Panc1 (cell line): Measurements from ENCODE around the gene HNF1A.

Experiments
- CTCF ChIP-seq: fragments of 450-650 bp; IDR thresholded peaks from 2 replicates; pipeline ENCODE4 v1.5.1; 2017; ENCODE audit warnings: mild to moderate bottlenecking
- POLR2AphosphoS5 ChIP-seq: IDR thresholded peaks from 2 replicates; pipeline ENCODE4 v1.6.1; 2012; ENCODE audit warnings: mild to moderate bottlenecking, low read depth, low read length, moderate library complexity
- REST ChIP-seq, 2 experiments: IDR thresholded peaks; 2 replicates each; pipeline ENCODE4 v1.6.1; 2011 to 2012; ENCODE audit warnings: low read depth in 2 of 2, control low read depth in 1 of 2, low read length in 1 of 2, mild to moderate bottlenecking in 1 of 2, moderate library complexity in 1 of 2; ENCODE audit not compliant: insufficient read depth in 1 of 2

GRCh38 chr12:120965534-120966091 lies 12.7 kb upstream of the HNF1A start:
- TF ChIP-seq CTCF (no peak), REST (IDR thresholded peaks at IDR 0.05; ENCODE audit: insufficient read depth in 1 of 2, low read depth in 2 of 2, low read length in 1 of 2) (no peak), POLR2AphosphoS5 (no peak)
